Endothelial cell (in vitro differentiated cells): ENCODE results near the gene ADAM12. TPM values are rescaled to one million over a fixed set of nuclear protein-coding genes. Genes with fewer than 3 reads are reported as not detected.

ENCODE experiments used
- DNase-seq: peaks from one replicate; pipeline ENCODE4 v3.0.0; 2021; ENCODE audit warnings: low spot score
- H3K27ac Mint-ChIP-seq: one replicate; pipeline ENCODE4 v1.8.0; 2021; ENCODE audit warnings: mixed read lengths, inconsistent platforms; ENCODE audit not compliant: unreplicated experiment
- H3K27me3 Mint-ChIP-seq: one replicate; pipeline ENCODE4 v1.8.0; 2021; ENCODE audit warnings: mild to moderate bottlenecking, moderate library complexity, mixed read lengths, inconsistent platforms; ENCODE audit not compliant: unreplicated experiment
- H3K36me3 Mint-ChIP-seq: one replicate; pipeline ENCODE4 v1.8.0; 2021; ENCODE audit warnings: mild to moderate bottlenecking, low read depth, mixed read lengths, inconsistent platforms; ENCODE audit not compliant: unreplicated experiment
- H3K4me1 Mint-ChIP-seq: one replicate; pipeline ENCODE4 v1.8.0; 2021; ENCODE audit warnings: mild to moderate bottlenecking, mixed read lengths, inconsistent platforms; ENCODE audit not compliant: unreplicated experiment
- H3K4me3 Mint-ChIP-seq: one replicate; pipeline ENCODE4 v1.8.0; 2021; ENCODE audit warnings: mild to moderate bottlenecking, mixed read lengths, inconsistent platforms; ENCODE audit not compliant: unreplicated experiment
- H3K9me3 Mint-ChIP-seq: one replicate; pipeline ENCODE4 v1.8.0; 2021; ENCODE audit warnings: mixed read lengths, inconsistent platforms; ENCODE audit not compliant: unreplicated experiment
- CTCF ChIP-seq: fragments of 200-600 bp; sonication (generic); IDR thresholded peaks from one replicate; pipeline ENCODE4 v1.5.0; 2021; ENCODE audit warnings: antibody characterized with exemption; ENCODE audit not compliant: unreplicated experiment
- total RNA-seq: library from RNA; stranded (reverse); fragmentation: NEBNext Ultra II Directional; extraction: Animal tissue kit (Norgen Biotek cat#: 25700); gene quantifications from one replicate; pipeline ENCODE4 v1.2.1, GENCODE V29; 2021; ENCODE audit not compliant: unreplicated experiment

The ADAM12 gene
- total RNA-seq, 1 donor from 2014 or later = 9.0 TPM

- Mint-ChIP-seq H3K27me3 (peaks cover 3% of the 10 kb centered on the region), H3K27ac (no peak overlapping the region), H3K4me1 (peaks cover 5% of the 10 kb centered on the region), H3K4me3 (no peak overlapping the region), H3K36me3 (no peaks in the 10 kb centered on the region), H3K9me3 (no peaks in the 10 kb centered on the region)
- TF ChIP-seq CTCF = no peak
- DNase-seq = no peak
These were observed 307.3 kb downstream of the ADAM12 start for GRCh38 chr10:126080879-126081411.

- no peak for TF ChIP-seq CTCF
- DNase-seq = no peak
- H3K27ac Mint-ChIP-seq = no peak overlapping the region
- peaks cover 6% of the 10 kb centered on the region for H3K4me1 Mint-ChIP-seq
- no peak overlapping the region for H3K4me3 Mint-ChIP-seq
- peaks cover 2% of the 10 kb centered on the region for H3K27me3 Mint-ChIP-seq
- H3K36me3 Mint-ChIP-seq = no peaks in the 10 kb centered on the region
- no peaks in the 10 kb centered on the region for H3K9me3 Mint-ChIP-seq
These were observed 307.9 kb downstream of the ADAM12 start for GRCh38 chr10:126080291-126080825.

- H3K36me3 Mint-ChIP-seq = no peaks in the 10 kb centered on the region
- H3K4me3 Mint-ChIP-seq = no peak overlapping the region
- no peak for TF ChIP-seq CTCF
- DNase-seq = no peak
- no peaks in the 10 kb centered on the region for H3K9me3 Mint-ChIP-seq
- H3K4me1 Mint-ChIP-seq = peaks cover 9% of the 10 kb centered on the region
- H3K27me3 Mint-ChIP-seq = peaks cover 5% of the 10 kb centered on the region
- no peak overlapping the region for H3K27ac Mint-ChIP-seq
These were observed 313.3 kb downstream of the ADAM12 start for GRCh38 chr10:126075009-126075408.

- no peak for DNase-seq
- Mint-ChIP-seq H3K27me3 (peaks cover 5% of the 10 kb centered on the region), H3K4me3 (no peak overlapping the region), H3K27ac (no peak overlapping the region), H3K4me1 (peaks cover 9% of the 10 kb centered on the region), H3K36me3 (no peaks in the 10 kb centered on the region), H3K9me3 (no peaks in the 10 kb centered on the region)
- TF ChIP-seq CTCF = no peak
These were observed 314.0 kb downstream of the ADAM12 start for GRCh38 chr10:126074291-126074690.

- DNase-seq = no peak
- Mint-ChIP-seq H3K4me3 (no peak overlapping the region), H3K27ac (no peak overlapping the region), H3K4me1 (peaks cover 10% of the 10 kb centered on the region), H3K36me3 (no peaks in the 10 kb centered on the region), H3K27me3 (peaks cover 3% of the 10 kb centered on the region), H3K9me3 (no peaks in the 10 kb centered on the region)
- TF ChIP-seq CTCF = no peak
These were observed 314.7 kb downstream of the ADAM12 start for GRCh38 chr10:126073606-126074005.
